ENCODE data around the gene PRSS27. TPM values are rescaled to one million over a fixed set of nuclear protein-coding genes. Genes with fewer than 3 reads are reported as not detected.

The PRSS27 gene
- total and polyA plus RNA-seq, 2 of the 8 experiments (the other 6 are each of a cell fraction or from before 2014, with no cell fraction given) = 1.3 to 7.5 TPM

GRCh38 chr16:2739625-2740430 lies 19.8 kb upstream of the PRSS27 start (continued):
- no peak for TF ChIP-seq CHD7 (IDR thresholded peaks at IDR 0.05; ENCODE audit: insufficient replicate concordance, low read length)
- TF ChIP-seq TAF1 (IDR thresholded peaks at IDR 0.05; ENCODE audit: low read depth, low read length) = no peak
- TF ChIP-seq POLR2AphosphoS5 (IDR thresholded peaks at IDR 0.05; ENCODE audit: low read depth, low read length) = no peak
